GM19351 (cell line): ENCODE results near the gene FMNL3.

Experiments
- ATAC-seq: cut with Tn5 transposase; IDR thresholded peaks from one replicate; pipeline ENCODE4 v1.9.1; 2021; ENCODE audit warnings: mild to moderate bottlenecking, moderate library complexity; ENCODE audit not compliant: unreplicated experiment

FMNL3 gene

DNA sequence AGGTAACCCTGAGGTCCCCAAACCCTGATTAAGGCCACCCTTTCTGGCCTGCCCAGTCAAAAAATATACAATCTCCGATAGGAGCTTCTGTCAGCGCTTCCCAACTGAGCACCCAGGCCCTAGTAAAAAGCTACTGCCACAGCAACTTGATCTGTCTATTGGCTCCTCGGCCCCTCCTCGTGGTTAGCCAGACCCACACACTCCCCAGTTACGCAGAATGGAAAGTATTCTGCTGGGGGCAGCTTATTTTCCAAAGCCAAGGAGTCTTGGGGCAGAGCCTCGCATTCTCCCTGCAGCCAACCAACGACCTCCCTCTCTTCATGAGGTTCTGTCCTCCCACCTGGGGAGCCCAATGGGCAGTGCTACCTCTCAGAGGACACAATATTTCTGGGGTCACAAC is 32.1 kb downstream of the FMNL3 start:
- no peak for ATAC-seq

DNA sequence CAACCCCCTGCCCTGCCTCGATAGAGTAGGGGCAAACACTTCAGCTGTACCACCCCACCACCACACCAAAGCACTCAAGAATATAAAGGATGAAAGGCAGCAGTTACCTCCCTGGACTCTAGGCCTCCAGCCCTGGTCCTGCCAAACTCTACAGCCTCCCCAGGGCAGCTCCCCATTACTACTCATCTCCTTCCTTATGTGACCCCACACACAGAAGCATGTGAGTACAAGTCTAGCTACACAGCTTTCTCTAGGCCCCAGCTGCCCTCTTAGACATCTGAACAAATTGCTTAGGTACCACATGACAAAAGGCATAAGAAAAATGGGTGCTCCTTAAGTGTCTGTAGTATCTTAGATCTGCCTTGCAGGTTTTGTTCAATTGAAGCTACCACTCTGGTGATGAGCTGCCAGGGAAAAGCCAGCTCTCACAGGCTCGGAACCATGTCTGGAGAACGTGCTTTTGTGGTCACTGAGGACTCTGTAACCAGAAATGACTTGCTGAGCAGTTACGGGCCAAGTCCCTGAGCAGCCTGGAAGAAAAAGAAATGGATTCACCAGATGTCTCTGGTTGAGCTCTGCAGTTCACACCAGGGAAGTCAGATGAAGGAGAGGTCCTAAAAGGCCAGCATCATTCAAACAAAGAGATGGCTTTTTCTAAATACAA is 32.8 kb downstream of the FMNL3 start:
- ATAC-seq = no peak

GRCh38 chr12:49673446-49674317 is 33.5 kb downstream of the FMNL3 start:
- ATAC-seq = no peak

DNA sequence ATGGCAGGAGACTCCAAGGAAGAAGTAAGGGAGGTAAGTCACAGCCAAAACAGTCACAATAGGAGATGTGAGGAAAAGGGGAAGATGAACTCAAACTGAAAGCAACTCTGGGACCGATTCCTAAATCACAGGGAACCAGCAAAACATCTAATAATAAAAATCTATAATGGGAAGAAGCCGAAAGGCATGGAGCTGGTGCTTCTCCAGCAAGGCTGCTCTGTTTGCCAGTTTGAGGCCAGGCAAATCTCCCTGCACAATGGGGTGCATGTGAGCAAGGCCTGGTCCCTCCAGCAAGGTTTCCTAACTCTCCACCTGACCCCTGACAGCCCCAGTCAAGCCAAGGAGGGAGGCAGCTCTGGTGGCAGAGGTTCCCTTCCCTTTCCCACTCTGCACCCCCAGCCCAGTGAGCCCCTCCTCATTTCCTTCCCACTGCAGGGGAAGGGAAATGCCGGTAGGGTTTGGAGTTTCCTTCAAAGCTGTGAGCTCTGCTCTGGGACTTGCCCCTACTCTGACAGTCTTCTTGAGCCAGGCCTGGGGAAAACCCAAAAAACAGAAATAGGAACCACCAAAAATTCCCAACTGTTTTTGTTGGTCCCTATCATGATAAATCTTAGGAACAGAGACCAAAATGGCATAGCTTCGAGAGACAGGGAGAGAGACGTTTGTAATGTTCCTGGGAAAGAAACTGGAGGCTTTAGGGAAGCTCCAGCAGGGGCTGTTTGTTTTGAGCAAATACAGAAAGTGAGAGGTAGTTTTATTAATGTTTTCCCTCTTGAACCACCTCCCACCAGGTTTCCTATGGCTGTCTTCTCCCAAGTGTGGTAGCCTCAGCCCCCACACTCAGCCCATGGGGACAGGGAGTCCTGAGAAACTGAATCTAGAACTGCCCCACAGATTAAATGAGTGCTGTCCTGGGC is 34.6 kb downstream of the FMNL3 start:
- ATAC-seq = no peak

GRCh38 chr12:49671031-49671765 is 36.0 kb downstream of the FMNL3 start:
- ATAC-seq = no peak

- ATAC-seq = no peak
Measured at GRCh38 chr12:49669796-49670195, 37.4 kb downstream of the FMNL3 start.

DNA sequence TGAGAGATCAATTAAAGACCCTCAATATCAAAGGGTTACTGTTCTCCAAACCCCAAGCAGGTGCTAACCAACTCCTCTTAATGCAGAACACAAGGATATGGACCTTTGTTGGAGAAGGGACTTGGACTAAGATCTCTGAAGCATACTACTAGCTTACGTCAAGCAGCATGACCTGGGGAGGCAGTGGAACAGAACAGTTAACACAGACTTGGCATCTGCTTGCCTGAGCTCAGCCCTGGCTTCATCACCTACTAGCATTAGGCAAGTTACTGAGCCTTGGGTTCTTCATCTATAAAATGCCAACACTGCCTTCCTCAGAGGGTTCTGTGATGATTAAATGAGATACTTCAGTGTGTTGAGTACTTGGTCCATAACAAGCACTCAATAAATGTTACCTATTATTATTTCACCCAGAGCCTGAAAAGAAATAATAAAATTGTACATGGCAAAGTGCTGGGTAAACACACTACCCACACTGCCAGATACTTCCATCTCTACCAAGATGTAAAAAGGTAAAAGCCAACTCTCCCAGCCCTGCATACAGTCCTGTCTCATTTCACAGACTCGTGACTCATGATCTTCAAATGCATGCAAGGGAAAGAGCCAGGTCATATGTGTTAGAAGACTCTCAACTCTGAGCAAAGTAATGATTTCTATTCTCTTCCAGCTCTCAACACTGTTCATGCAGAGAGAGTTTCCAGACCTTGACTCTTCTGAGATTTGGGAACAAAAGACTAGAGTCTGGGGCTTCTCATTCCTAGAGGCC is 39.7 kb downstream of the FMNL3 start:
- ATAC-seq = no peak

DNA sequence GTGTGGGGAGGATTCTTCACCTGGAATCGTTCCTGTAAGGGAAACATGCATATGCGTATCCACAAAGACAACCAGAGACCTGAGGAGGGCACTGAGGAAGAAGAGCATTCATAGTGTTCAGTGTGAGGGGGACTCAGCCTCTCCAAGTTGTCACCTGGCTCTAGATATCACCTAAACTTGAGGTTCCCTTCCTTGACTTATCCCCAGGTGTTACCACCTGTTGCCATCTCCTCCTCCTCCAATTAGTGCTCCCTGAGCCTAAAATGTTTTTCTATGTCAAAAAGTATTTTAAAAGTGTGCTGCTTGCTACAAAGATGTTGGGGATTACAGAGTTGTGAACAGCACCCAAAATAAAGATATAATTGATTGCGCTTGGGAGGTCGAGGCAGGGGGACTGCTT is 41.0 kb downstream of the FMNL3 start:
- no peak for ATAC-seq

DNA sequence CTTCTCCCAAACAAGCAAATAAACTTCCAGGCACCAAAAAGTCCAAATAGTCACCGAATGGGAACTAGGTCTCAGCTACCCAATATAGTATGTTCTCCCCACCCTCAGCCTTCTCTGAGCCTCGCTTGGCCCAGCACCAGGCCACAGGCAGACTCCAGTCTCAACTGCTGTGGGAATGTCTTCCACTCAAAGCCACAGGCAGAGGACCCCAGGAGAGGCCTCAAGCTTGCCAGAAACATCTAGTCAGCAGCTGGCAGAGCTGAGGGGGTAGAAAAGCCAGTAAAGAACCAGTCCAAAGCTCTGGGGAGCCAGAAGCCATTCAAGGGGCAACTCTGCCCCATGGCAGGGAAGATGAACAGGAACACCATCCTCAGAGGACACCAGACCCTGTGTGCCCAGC is 41.8 kb downstream of the FMNL3 start:
- ATAC-seq = no peak

DNA sequence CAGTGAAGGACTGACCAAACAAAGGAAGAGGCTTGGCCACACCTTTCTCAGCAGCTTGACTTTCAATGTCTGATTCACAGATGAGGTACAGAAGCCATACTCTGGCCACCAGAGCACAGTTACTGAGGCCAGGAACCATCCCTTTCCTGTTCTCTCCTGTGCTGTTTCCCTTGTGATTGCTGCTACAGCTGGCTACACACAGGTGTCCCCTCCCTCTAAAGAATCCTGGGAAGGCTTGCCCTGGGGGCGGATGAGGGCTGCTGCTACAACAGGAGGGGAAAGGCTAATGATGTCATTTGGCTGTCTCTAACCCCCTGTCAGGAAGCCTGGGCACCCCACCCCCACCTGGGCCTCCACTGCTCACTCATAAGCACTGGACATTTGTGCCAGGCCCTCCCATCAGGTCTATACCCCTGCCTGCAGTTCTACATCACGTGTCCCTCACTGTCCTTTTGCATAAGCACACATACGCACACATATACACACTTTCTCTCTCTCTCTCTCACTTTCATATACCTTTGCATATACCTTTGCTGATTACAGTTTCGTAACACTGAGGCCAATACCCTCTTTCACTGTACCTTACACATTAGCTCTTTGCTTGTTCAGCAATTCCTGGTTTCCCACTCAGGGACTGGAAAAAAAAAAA is 42.5 kb downstream of the FMNL3 start:
- ATAC-seq = peak; percentile 70

- ATAC-seq = no peak
Measured at GRCh38 chr12:49664167-49664566, 43.0 kb downstream of the FMNL3 start.

DNA sequence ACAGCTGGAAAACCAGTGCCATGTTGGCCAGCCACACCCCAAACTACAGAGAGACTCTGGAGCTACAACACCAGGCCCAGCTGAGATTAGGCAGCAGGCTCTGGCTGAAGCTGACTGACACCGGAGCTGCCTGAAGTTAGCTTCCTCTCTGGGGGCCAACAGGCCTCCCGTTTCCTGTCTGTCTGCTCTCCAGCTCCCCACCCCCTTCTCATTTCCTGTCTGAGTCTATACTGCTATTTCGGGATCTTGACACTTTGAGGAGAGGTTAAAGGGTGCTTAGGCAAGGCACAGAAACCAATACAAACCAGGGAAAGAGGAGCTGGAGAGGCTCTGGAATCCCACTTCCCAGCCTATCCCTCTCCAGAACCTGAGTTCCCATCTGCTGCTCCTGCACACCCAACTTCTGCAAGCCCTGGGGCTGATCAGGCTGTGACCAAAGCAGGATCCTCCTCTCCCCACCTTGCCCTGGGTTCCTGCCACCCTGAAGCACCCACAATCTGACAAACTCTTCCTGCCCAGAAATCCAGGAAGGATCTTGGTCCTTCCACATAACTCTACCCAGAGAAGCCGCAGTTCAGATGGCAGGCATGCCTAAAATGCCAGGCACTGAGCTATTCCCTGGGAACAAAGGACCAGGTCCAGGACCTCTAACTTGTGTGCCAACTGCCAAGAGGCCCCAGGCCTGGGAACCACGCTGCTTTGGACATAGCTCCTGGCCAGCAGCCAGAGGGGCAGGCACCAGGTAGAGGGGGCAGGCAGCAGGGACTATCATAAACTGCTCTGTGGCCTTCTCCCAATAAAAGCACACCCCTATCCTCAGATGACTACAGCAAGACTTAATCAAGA is 44.0 kb downstream of the FMNL3 start:
- peak; percentile 76 for ATAC-seq

GRCh38 chr12:49661746-49662145 is 45.5 kb downstream of the FMNL3 start:
- no peak for ATAC-seq

- peak; percentile 50 for ATAC-seq
Measured at GRCh38 chr12:49661191-49661590, 46.0 kb downstream of the FMNL3 start.

GRCh38 chr12:49659753-49660152 is 47.5 kb downstream of the FMNL3 start:
- ATAC-seq = no peak

DNA sequence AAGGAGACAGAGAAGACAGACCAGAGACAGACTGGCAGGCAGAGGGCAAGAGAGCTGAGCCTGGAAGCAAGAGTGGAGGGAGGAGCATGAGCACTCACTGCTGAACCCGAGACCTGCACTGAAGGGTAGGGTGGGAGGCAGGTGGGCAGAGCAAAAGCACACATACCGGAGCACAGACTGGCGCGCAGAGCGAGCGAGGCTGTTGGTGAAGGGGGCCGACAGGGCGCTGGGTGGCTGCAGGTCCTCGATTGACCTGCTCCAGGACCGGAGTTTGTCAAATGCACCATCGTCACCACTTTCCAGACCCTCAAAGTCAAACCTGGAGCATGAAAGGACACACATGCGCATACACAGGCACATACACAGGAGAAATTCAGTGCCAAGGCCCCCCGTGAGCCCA is 48.9 kb downstream of the FMNL3 start:
- ATAC-seq = no peak

DNA sequence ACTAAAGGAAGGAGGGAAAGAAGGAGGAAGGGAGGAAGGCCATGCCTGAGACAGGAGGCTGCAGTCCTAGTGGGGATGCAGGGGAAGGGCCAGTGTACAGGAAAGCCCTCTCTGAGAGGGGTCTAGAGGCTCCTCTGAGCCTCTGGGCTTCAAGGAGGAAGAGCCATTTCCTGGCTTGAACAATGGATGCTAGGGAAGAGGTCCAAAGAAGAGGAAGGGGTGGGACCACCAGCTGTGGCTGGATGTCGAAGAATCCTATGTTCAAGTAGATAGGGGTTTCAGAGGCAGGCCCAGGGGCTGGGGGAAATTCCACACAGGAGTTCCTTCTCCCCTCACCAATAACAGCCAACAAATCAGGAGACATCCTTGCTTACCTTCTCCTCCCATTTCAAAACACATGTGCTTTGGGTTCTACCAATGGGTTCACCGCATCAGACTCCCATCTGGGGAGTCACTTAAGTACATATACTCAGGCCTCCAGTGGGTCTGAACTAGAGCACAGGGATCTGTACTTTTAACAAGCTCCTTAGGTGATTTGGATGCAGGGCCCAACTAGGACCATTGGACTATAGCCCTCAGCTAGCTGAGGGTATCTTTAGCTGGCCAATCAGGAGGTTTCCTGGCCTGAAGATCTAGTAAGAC is 51.5 kb downstream of the FMNL3 start:
- no peak for ATAC-seq

DNA sequence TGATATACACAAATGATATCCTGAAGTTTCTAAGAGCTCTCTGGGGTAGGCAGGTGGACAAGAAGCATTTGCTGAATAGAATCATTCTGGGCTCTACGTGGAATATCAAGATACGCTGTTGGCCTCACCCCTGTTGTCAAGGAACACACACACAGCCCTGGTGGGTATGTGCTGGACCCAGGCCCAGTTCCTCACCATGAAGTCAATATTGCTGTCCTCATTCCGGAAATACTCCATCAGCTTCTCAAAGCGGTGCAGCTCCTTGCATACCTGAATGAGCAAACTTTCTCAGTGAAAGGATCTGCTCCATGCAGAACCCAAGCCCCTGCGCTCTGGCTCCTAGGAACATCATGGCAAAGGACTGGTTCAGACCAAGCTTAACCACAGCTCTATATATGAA is 52.5 kb downstream of the FMNL3 start:
- no peak for ATAC-seq
